Sigmoid colon (tissue), 7 donors: ENCODE results near the gene CYBA. TPM values are rescaled to one million over a fixed set of nuclear protein-coding genes. Genes with fewer than 3 reads are reported as not detected.

ENCODE experiments used
- DNase-seq: peaks from one replicate; pipeline ENCODE4 v3.0.0-alpha.2; 2019
- H3K27ac ChIP-seq, 4 donors: fragments of 200-600 bp; sonication (generic); one replicate each; pipeline ENCODE4 v1.5.1; 2016 to 2019; ENCODE audit warnings: mild to moderate bottlenecking in 1 of 4
- H3K27me3 ChIP-seq, 3 donors: fragments of 200-600 bp; sonication (generic); one replicate each; pipeline ENCODE4 v1.5.1; 2019; ENCODE audit warnings: mild to moderate bottlenecking in 1 of 3
- H3K36me3 ChIP-seq, 4 donors: fragments of 200-600 bp; sonication (generic); one replicate each; pipeline ENCODE4 v1.5.1; 2016 to 2019
- H3K4me1 ChIP-seq, 4 donors: fragments of 200-600 bp; sonication (generic); one replicate each; pipeline ENCODE4 v1.5.1; 2017 to 2019
- H3K4me3 ChIP-seq, 4 donors: fragments of 200-600 bp; sonication (generic); one replicate each; pipeline ENCODE4 v1.5.1; 2017 to 2019; ENCODE audit warnings: mild to moderate bottlenecking in 2 of 4, moderate library complexity in 1 of 4
- H3K9me3 ChIP-seq, 4 donors: fragments of 200-600 bp in 3 of 4; sonication (generic) in 3 of 4; one replicate each; pipeline versions ENCODE4 v1.5.1 to v1.6.1; 2013 to 2019
- EP300 ChIP-seq, 4 donors: sonication (generic); formaldehyde crosslinking; IDR thresholded peaks; one replicate each; pipeline ENCODE4 v1.6.1; 2017; ENCODE audit warnings: antibody characterized with exemption in 4 of 4
- POLR2A ChIP-seq, 2 donors: fragments of 450-650 bp; IDR thresholded peaks; one replicate each; pipeline ENCODE4 v1.6.1; 2016; ENCODE audit warnings: antibody characterized with exemption in 2 of 2, mild to moderate bottlenecking in 2 of 2, moderate library complexity in 2 of 2
- POLR2AphosphoS5 ChIP-seq, 4 donors: sonication (generic); formaldehyde crosslinking; IDR thresholded peaks; one replicate each; pipeline ENCODE4 v1.6.1; 2017; ENCODE audit warnings: antibody characterized with exemption in 4 of 4
- WGBS, 2 donors: extraction: QIAGEN DNeasy Blood & Tissue Kit; methylation state at CpG; one replicate each; pipeline ENCODE4 v1.1.7; 2013; 5-methylcytosine and 5-hydroxymethylcytosine counted together
- intact Hi-C: fragments of 100-400 bp; cut with DNase I; formaldehyde crosslinking; loops from one replicate; pipeline ENCODE4 v1.15.1; 2023
- polyA plus RNA-seq, 3 donors: library from polyadenylated mRNA; stranded (reverse); fragments of 200-250 nt; gene quantifications; one replicate each; pipeline ENCODE4 v1.2.3, GENCODE V29; 2013
- total RNA-seq, 4 donors: library from RNA; depleted of rRNA; stranded (reverse); fragments of >200 nt; gene quantifications; one replicate each; pipeline ENCODE4 v1.1.0, GENCODE V29; 2016
- TF ChIP-seq, protein P1 (sequence below), 4 experiments: fragments of 450-650 bp in 3 of 4; fragments of 200-600 bp in 1 of 4; IDR thresholded peaks; one replicate each; pipeline ENCODE4 v1.5.1; 2016 to 2019; ENCODE audit warnings: antibody characterized with exemption in 4 of 4, mild to moderate bottlenecking in 3 of 4, moderate library complexity in 2 of 4
- donor health status: healthy with polysubstance abuse.
- donor health status: Bipolar disorder and iron deficiency.
- donor health status: healthy.

CYBA gene
- total and polyA plus RNA-seq, 7 donors = 63.1 to 429 (median 124) TPM

DNA sequence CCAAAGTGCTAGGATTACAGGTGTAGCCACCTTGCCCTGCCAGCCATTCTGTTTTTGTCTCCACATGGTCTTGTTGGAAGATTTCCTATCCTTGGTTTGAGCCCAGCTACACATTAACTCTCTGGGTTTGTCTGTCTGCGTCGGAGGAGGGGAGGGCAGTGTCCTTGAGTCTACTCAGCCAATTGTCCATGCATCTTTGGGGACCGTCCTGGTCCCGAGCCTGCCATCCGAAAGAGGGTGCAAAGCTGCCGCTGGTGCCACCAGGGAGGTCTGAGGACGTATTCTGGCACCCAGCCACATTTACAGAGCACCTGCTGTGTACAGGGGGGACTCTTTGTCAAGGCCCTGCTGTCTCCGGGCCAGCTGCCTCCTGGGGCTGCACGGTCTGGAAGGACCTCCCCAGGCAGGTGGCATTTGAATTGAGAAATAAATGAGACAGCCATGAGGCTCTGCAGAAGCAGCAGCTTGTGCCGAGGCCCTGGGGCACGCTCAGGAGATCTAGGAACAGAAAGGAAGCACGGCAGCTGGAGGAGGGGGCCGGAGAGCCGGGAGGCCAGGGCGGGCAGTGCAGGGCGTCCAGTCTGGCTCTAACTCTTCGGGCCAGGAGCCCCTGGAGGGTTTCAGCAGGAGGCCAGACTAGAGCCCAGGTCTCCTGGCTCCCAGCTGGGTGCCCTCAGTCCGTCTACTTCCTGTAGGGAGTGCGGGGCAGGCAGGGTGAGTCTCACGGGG lies 1.5 kb downstream of the CYBA start:
- Histone ChIP-seq H3K36me3 (peaks cover 0 to 23% (median 0%) of the 10 kb centered on the region in 4 donors), H3K4me3 (peak overlapping the region in 3 of 4 donors; percentile 55 to 62 (median 62)), H3K4me1 (peaks cover 0 to 24% (median 20%) of the 10 kb centered on the region in 4 donors), H3K27me3 (peaks cover 0 to 14% (median 0%) of the 10 kb centered on the region in 3 donors), H3K9me3 (no peaks in the 10 kb centered on the region), H3K27ac (peak overlapping the region in 3 of 4 donors; percentile 62 to 70 (median 67))
- 31 to 72% methylated on average over 20 of the region's 20 CpGs for WGBS, 2 donors
- no peak for DNase-seq
- no peak for TF ChIP-seq POLR2AphosphoS5 (IDR thresholded peaks at IDR 0.05)
- no peak for TF ChIP-seq POLR2A (IDR thresholded peaks at IDR 0.05)
- no peak for TF ChIP-seq EP300 (IDR thresholded peaks at IDR 0.05)
- TF ChIP-seq, protein P1, sequence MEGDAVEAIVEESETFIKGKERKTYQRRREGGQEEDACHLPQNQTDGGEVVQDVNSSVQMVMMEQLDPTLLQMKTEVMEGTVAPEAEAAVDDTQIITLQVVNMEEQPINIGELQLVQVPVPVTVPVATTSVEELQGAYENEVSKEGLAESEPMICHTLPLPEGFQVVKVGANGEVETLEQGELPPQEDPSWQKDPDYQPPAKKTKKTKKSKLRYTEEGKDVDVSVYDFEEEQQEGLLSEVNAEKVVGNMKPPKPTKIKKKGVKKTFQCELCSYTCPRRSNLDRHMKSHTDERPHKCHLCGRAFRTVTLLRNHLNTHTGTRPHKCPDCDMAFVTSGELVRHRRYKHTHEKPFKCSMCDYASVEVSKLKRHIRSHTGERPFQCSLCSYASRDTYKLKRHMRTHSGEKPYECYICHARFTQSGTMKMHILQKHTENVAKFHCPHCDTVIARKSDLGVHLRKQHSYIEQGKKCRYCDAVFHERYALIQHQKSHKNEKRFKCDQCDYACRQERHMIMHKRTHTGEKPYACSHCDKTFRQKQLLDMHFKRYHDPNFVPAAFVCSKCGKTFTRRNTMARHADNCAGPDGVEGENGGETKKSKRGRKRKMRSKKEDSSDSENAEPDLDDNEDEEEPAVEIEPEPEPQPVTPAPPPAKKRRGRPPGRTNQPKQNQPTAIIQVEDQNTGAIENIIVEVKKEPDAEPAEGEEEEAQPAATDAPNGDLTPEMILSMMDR (IDR thresholded peaks at IDR 0.05) = no peak
- intact Hi-C loops = no loop called here

DNA sequence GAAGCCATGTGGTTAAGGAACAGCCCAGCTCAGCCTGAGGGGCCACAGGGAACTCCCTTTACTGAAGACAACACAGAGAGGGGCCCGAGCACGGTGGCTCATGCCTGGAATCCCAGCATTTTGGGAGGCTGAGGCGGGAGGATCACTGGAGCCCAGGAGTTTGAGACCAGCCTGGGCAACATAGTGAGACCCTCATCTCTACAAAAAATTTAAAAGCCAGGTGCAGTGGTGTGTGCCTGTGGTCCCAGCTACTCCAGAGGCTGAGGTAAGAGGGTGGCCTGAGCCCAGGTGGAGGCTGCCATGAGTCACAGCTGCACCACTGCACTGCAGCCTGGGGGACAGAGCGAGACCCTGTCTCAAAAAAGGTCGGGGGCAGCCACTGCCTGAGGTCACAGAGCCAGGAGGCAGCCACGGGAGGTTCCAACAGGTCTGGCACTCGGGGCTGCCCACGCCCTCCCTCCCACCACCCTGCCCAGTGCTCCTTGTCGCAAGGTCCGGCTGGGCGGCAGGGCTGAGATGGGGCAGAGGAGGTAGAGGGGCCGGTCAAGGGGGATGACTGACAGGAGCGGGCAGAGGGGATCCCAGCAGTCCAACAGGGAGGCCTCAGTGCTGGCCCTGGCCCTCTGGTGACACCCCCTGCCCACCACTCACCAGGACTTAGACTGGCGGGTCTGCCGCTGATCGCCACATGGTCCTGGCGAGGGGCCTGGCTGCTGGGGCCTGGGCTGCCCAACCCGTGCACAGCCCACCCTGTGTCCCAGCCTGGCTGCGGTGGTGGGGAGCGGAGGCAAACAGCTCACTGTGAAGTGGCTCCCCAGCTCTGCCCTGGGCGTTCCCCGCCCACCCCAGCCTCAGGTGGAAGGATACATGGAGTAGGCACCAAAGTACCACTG lies 3.4 kb downstream of the CYBA start:
- H3K36me3 ChIP-seq = peaks cover 0 to 3% (median 0%) of the 10 kb centered on the region in 4 donors
- 92 to 94% methylated on average over 22 of the region's 22 CpGs for WGBS, 2 donors
- TF ChIP-seq EP300 (IDR thresholded peaks at IDR 0.05) = no peak
- no peak for TF ChIP-seq POLR2AphosphoS5 (IDR thresholded peaks at IDR 0.05)
- TF ChIP-seq POLR2A (IDR thresholded peaks at IDR 0.05) = no peak
- TF ChIP-seq, protein P1 (IDR thresholded peaks at IDR 0.05) = no peak

DNA sequence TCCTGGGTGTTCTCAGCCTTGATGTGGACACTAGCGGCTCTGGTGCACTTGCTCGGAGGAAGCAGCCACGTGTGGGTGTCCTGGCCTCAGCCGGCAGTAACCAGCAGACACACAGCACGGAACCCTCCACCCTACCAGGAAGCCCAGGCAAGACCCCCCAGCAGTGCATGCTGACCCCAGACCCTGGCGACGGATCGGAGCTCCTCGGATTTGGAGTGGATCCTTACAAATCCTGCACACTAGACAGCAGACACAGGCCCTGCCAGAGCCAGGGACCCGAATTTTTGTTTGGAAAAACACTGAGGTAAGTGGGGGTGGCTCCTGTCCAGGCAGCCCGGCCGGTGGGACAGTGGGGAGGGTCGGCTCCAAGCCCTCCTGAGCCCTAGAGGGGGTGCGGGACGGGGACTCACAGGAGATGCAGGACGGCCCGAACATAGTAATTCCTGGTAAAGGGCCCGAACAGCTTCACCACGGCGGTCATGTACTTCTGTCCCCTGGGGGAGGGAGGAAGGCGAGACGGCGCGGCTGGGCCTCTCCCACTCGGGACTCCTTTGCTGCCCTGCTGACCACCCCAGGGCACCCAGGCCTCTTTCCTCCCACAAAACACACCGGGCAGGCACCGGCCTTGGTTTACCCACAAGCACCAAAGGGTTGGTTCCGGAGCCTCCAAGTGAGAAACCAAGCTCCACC lies 4.4 kb downstream of the CYBA start:
- Histone ChIP-seq H3K27me3 (peaks cover 0 to 12% (median 0%) of the 10 kb centered on the region in 3 donors), H3K27ac (no peak overlapping the region), H3K4me3 (no peak overlapping the region), H3K9me3 (no peaks in the 10 kb centered on the region), H3K36me3 (no peaks in the 10 kb centered on the region), H3K4me1 (peaks cover 0 to 21% (median 17%) of the 10 kb centered on the region in 4 donors)
- DNase-seq = no peak
- intact Hi-C loops = no loop called here
- WGBS, 2 donors = 92 to 93% methylated on average over 28 of the region's 28 CpGs
- no peak for TF ChIP-seq EP300 (IDR thresholded peaks at IDR 0.05)

More for the DNA sequence above, 3.4 kb downstream of the CYBA start:
- Histone ChIP-seq H3K27me3 (peaks cover 0 to 14% (median 0%) of the 10 kb centered on the region in 3 donors), H3K4me1 (peaks cover 0 to 24% (median 20%) of the 10 kb centered on the region in 4 donors), H3K27ac (no peak overlapping the region), H3K9me3 (no peaks in the 10 kb centered on the region), H3K4me3 (no peak overlapping the region)
- intact Hi-C loops = no loop called here
- DNase-seq = no peak

DNA sequence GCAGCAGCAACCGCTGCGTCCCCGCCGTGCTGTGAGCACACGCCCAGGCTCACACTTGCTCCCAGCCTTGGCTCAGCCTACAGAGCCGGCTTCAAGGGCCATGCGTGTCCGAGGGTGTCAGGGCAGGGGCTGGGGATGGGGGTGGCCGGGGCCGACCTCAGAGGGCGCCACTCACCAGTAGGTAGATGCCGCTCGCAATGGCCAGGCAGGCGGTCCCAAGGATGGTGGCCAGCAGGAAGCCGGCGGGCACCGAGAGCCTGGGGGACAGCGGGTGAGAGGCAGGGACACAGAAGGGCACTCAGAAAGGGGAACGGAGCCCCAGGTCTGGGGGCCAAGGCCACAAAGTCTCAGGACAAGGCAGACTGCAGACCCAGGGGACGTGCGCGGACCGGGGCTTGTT lies 4.9 kb downstream of the CYBA start:
- Histone ChIP-seq H3K9me3 (no peaks in the 10 kb centered on the region), H3K36me3 (no peaks in the 10 kb centered on the region), H3K27me3 (peaks cover 0 to 7% (median 0%) of the 10 kb centered on the region in 3 donors), H3K27ac (no peak overlapping the region), H3K4me3 (no peak overlapping the region), H3K4me1 (peaks cover 0 to 15% (median 12%) of the 10 kb centered on the region in 4 donors)
- WGBS, 2 donors = 60 to 90% methylated on average over 23 of the region's 23 CpGs
- intact Hi-C loops = no loop called here
- DNase-seq = no peak
- TF ChIP-seq POLR2A (IDR thresholded peaks at IDR 0.05) (no peak), EP300 (IDR thresholded peaks at IDR 0.05) (no peak), POLR2AphosphoS5 (IDR thresholded peaks at IDR 0.05) (no peak)
- TF ChIP-seq, protein P1 (IDR thresholded peaks at IDR 0.05) = no peak
